GM18508 (cell line): ENCODE data around the gene ZMYND8.
"Not testable (repeated sequence)": the region's sequence is repeated elsewhere in the genome, so short reads cannot be mapped to it uniquely, and the experiment has no call there.

Experiments used
- ATAC-seq: cut with Tn5 transposase; IDR thresholded peaks from one replicate; pipeline ENCODE4 v1.9.1; 2021; ENCODE audit warnings: moderate number of reproducible peaks; ENCODE audit not compliant: insufficient read depth, unreplicated experiment

The ZMYND8 gene

GRCh38 chr20:47215653-47216397 is 140.7 kb downstream of the ZMYND8 start:
- ATAC-seq, result no peak

- no peak for ATAC-seq
These were observed 142.5 kb downstream of the ZMYND8 start for GRCh38 chr20:47213966-47214365.

GRCh38 chr20:47212606-47213207 is 143.8 kb downstream of the ZMYND8 start:
- no peak for ATAC-seq

- ATAC-seq, result no peak
These were observed 145.5 kb downstream of the ZMYND8 start for GRCh38 chr20:47211036-47211435.

GRCh38 chr20:47210470-47210869 is 146.0 kb downstream of the ZMYND8 start:
- no peak for ATAC-seq

- ATAC-seq, result no peak
These were observed 146.5 kb downstream of the ZMYND8 start for GRCh38 chr20:47209982-47210381.

GRCh38 chr20:47208534-47209174 is 147.8 kb downstream of the ZMYND8 start:
- no peak for ATAC-seq

GRCh38 chr20:47206962-47207641 is 149.4 kb downstream of the ZMYND8 start:
- ATAC-seq, result no peak

GRCh38 chr20:47206552-47206951 is 149.9 kb downstream of the ZMYND8 start:
- ATAC-seq, result not testable (repeated sequence)

GRCh38 chr20:47205577-47206123 is 150.8 kb downstream of the ZMYND8 start:
- no peak for ATAC-seq

- ATAC-seq, result not testable (repeated sequence)
These were observed 151.7 kb downstream of the ZMYND8 start for GRCh38 chr20:47204850-47205122.

- no peak for ATAC-seq
These were observed 152.3 kb downstream of the ZMYND8 start for GRCh38 chr20:47204008-47204849.

- no peak for ATAC-seq
These were observed 153.5 kb downstream of the ZMYND8 start for GRCh38 chr20:47202733-47203667.

GRCh38 chr20:47201074-47201730 is 155.3 kb downstream of the ZMYND8 start:
- no peak for ATAC-seq

GRCh38 chr20:47198996-47199552 is 157.4 kb downstream of the ZMYND8 start:
- no peak for ATAC-seq

- no peak for ATAC-seq
These were observed 158.2 kb downstream of the ZMYND8 start for GRCh38 chr20:47198254-47198671.

- no peak for ATAC-seq
These were observed 160.1 kb downstream of the ZMYND8 start for GRCh38 chr20:47196091-47197081.
